Measurements from ENCODE around the gene CRYGN. TPM values are rescaled to one million over a fixed set of nuclear protein-coding genes. Genes with fewer than 3 reads are reported as not detected.

CRYGN gene
- total and polyA plus RNA-seq, 8 donors, result not detected

GRCh38 chr7:151486074-151486473 lies 46.1 kb upstream of the CRYGN start:
- H3K4me3 ChIP-seq, result no peak overlapping the region
- peaks cover 14 to 88% (median 81%) of the 10 kb centered on the region in 4 donors for H3K36me3 ChIP-seq
- intact Hi-C loops (cut with DNase I; ENCODE audit: low total_unique reads), result no loop called here
- WGBS, 5 donors, result 91 to 100% (median 95%) methylated on average over 3 of the region's 3 CpGs
- no peaks in the 10 kb centered on the region for H3K27me3 ChIP-seq
- no peak for DNase-seq
- H3K9me3 ChIP-seq, result no peaks in the 10 kb centered on the region
- no peak overlapping the region for H3K27ac ChIP-seq
- H3K4me1 ChIP-seq, result peaks cover 0 to 82% (median 37%) of the 10 kb centered on the region in 4 donors
- TF ChIP-seq POLR2AphosphoS5 (IDR thresholded peaks at IDR 0.05), result no peak
- no peak for TF ChIP-seq CTCF (IDR thresholded peaks at IDR 0.05)
- no peak for TF ChIP-seq POLR2A (IDR thresholded peaks at IDR 0.05)
- no peak for TF ChIP-seq EP300 (IDR thresholded peaks at IDR 0.05)

- Histone ChIP-seq H3K4me1 (peaks cover 0 to 77% (median 33%) of the 10 kb centered on the region in 4 donors), H3K36me3 (peaks cover 14 to 87% (median 75%) of the 10 kb centered on the region in 4 donors), H3K27ac (peak overlapping the region in 1 of 5 donors; percentile 17), H3K27me3 (no peaks in the 10 kb centered on the region), H3K4me3 (no peak overlapping the region), H3K9me3 (no peaks in the 10 kb centered on the region)
- TF ChIP-seq CTCF (IDR thresholded peaks at IDR 0.05), result no peak
- no peak for TF ChIP-seq EP300 (IDR thresholded peaks at IDR 0.05)
- TF ChIP-seq POLR2A (IDR thresholded peaks at IDR 0.05), result no peak
- TF ChIP-seq POLR2AphosphoS5 (IDR thresholded peaks at IDR 0.05), result no peak
- peak in 1 of 2 donors; percentile 49 for DNase-seq
- WGBS, 5 donors, result 61 to 79% (median 70%) methylated on average over 7 of the region's 7 CpGs
- intact Hi-C loops (cut with DNase I; ENCODE audit: low total_unique reads), result no loop called here
These were observed 45.2 kb upstream of the CRYGN start for GRCh38 chr7:151484971-151485707.

- no peak overlapping the region for H3K4me3 ChIP-seq
- TF ChIP-seq CTCF (IDR thresholded peaks at IDR 0.05) (no peak), POLR2A (IDR thresholded peaks at IDR 0.05) (no peak), POLR2AphosphoS5 (IDR thresholded peaks at IDR 0.05) (no peak), EP300 (IDR thresholded peaks at IDR 0.05) (no peak)
- peak overlapping the region in 1 of 5 donors; percentile 52 for H3K27ac ChIP-seq
- peaks cover 14 to 79% (median 66%) of the 10 kb centered on the region in 4 donors for H3K36me3 ChIP-seq
- no peak for DNase-seq
- peaks cover 0 to 62% (median 29%) of the 10 kb centered on the region in 4 donors for H3K4me1 ChIP-seq
- no peaks in the 10 kb centered on the region for H3K27me3 ChIP-seq
- intact Hi-C loops (cut with DNase I; ENCODE audit: low total_unique reads), result no loop called here
- WGBS, 5 donors, result 85 to 96% (median 89%) methylated on average over 1 of the region's 1 CpG
- H3K9me3 ChIP-seq, result no peaks in the 10 kb centered on the region
These were observed 43.7 kb upstream of the CRYGN start for GRCh38 chr7:151483711-151483983.

GRCh38 chr7:151482883-151483710 lies 43.2 kb upstream of the CRYGN start:
- Histone ChIP-seq H3K36me3 (peaks cover 14 to 73% (median 66%) of the 10 kb centered on the region in 4 donors), H3K4me1 (peaks cover 0 to 58% (median 27%) of the 10 kb centered on the region in 4 donors), H3K27me3 (no peaks in the 10 kb centered on the region), H3K4me3 (no peak overlapping the region), H3K27ac (peak overlapping the region in 1 of 5 donors; percentile 52), H3K9me3 (no peaks in the 10 kb centered on the region)
- intact Hi-C loops (cut with DNase I; ENCODE audit: low total_unique reads), result no loop called here
- WGBS, 5 donors, result 77 to 94% (median 92%) methylated on average over 8 of the region's 8 CpGs
- no peak for TF ChIP-seq POLR2AphosphoS5 (IDR thresholded peaks at IDR 0.05)
- no peak for TF ChIP-seq CTCF (IDR thresholded peaks at IDR 0.05)
- no peak for TF ChIP-seq EP300 (IDR thresholded peaks at IDR 0.05)
- no peak for TF ChIP-seq POLR2A (IDR thresholded peaks at IDR 0.05)
- DNase-seq, result no peak

All from stomach (tissue), 9 donors.